ENCODE results near the gene TIMP2.

GRCh38 chr17:78901806-78902205, 23.4 kb downstream of the TIMP2 start:
- TF ChIP-seq, protein P1, sequence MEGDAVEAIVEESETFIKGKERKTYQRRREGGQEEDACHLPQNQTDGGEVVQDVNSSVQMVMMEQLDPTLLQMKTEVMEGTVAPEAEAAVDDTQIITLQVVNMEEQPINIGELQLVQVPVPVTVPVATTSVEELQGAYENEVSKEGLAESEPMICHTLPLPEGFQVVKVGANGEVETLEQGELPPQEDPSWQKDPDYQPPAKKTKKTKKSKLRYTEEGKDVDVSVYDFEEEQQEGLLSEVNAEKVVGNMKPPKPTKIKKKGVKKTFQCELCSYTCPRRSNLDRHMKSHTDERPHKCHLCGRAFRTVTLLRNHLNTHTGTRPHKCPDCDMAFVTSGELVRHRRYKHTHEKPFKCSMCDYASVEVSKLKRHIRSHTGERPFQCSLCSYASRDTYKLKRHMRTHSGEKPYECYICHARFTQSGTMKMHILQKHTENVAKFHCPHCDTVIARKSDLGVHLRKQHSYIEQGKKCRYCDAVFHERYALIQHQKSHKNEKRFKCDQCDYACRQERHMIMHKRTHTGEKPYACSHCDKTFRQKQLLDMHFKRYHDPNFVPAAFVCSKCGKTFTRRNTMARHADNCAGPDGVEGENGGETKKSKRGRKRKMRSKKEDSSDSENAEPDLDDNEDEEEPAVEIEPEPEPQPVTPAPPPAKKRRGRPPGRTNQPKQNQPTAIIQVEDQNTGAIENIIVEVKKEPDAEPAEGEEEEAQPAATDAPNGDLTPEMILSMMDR (IDR thresholded peaks at IDR 0.05; ENCODE audit: low read depth, low read length) = no peak
- no peak for TF ChIP-seq EZH2phosphoT487 (IDR thresholded peaks at IDR 0.05; ENCODE audit: low read depth)

All from OCI-LY3 (cell line).